Stomach (tissue), 4 donors: ENCODE data around the gene VSTM1.

ENCODE experiments used
- CTCF ChIP-seq, 7 experiments: fragments of 450-650 bp in 4 of 7; fragments of 200-600 bp in 3 of 7; sonication (generic) in 3 of 7; IDR thresholded peaks; one replicate each; pipeline ENCODE4 v1.5.1; 2016 to 2019; ENCODE audit warnings: antibody characterized with exemption in 7 of 7, control low read depth in 2 of 7, mild to moderate bottlenecking in 1 of 7
- POLR2A ChIP-seq, 4 donors: fragments of 450-650 bp; IDR thresholded peaks; one replicate each; pipeline ENCODE4 v1.6.1; 2016; ENCODE audit warnings: antibody characterized with exemption in 4 of 4, control low read depth in 2 of 4, mild to moderate bottlenecking in 1 of 4, moderate library complexity in 1 of 4

GRCh38 chr19:54104998-54105715, 41.5 kb upstream of the VSTM1 start:
- TF ChIP-seq CTCF (IDR thresholded peaks at IDR 0.05) (no peak), POLR2A (IDR thresholded peaks at IDR 0.05) (no peak)
